Glomerular visceral epithelial cell (primary cell): ENCODE results near the gene VPS33B.
A peak's percentile ranks its signal among the peaks of the same experiment; 100 is the strongest.
"Not testable (repeated sequence)": the region's sequence is repeated elsewhere in the genome, so short reads cannot be mapped to it uniquely, and the experiment has no call there.

Source experiments
- DNase-seq: peaks from one replicate; pipeline ENCODE4 v3.0.0-alpha.2; 2016; ENCODE audit errors: extremely low spot score

Gene VPS33B

GRCh38 chr15:91031796-91032195 lies 9.4 kb upstream of the VPS33B start:
- no peak for DNase-seq

- DNase-seq = no peak
These were observed 5.3 kb upstream of the VPS33B start for GRCh38 chr15:91027677-91028076.

DNA sequence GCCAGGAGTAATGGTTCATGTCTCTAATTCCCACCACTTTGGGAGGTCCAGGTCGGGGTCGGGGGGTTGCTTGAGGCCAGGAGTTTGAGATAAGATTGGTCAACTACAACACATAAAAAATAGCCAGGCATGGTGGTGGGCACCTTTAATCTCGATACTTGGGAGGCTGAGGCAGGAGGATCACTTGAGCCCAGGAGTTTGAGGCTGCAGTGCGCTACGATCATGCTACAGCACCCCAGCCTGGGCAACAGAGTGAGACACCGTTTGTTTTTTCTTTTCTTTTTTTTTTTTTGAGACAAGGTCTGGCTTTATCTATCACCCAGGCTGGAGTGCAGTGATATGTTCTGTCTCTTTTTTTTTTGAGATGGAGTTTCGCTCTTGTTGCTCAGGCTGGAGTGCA lies 1.3 kb upstream of the VPS33B start:
- DNase-seq = no peak

- no peak for DNase-seq
These were observed 387 bp upstream of the VPS33B start for GRCh38 chr15:91022832-91023129.

DNA sequence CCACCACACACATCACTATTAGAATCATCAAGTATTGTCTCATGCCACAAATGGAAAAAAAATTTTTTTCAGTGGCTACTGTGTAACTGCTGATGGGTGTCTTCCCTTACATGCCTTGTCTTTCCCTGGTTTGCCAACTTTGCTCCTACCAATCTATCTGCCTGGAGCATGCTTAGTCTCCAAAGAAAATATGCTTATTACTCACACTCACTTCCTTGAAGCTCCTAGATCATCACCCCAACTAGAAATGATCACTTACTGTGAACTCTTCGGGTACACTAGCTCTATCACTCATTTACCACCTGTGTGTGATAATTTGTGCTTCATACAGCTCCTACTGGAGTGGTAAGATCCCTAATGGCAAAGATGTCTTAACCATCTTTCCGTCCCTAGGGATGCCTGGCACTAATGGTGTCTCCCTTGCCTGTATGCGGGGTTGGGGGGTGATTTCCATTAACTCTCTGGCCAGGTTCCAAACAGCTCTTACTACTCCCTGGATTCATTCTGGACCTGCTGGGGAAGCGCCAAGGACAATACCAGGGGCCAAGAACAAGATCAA lies 799 bp downstream of the VPS33B start:
- peak; percentile 16 for DNase-seq

- no peak for DNase-seq
These were observed 4.2 kb downstream of the VPS33B start for GRCh38 chr15:91018158-91018557.

DNA sequence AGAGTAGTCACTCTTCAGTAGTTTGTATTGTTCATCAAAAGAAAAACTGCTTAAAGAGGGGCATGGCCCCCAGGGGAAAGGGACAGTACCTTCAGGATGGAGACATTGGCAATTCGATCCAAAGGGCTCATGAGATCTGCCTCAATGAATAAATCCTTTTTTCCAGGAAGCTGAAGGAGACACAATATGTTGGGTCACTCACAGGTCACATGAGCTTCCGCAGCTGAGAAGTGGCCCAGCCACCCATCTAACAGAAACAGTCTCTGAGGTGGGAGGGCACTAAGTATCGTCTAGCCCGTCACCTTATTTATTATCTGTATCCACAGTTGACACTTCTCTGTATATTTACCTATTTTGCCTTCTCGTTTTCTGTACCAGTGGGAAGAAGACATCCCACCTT lies 4.7 kb downstream of the VPS33B start:
- DNase-seq = no peak

DNA sequence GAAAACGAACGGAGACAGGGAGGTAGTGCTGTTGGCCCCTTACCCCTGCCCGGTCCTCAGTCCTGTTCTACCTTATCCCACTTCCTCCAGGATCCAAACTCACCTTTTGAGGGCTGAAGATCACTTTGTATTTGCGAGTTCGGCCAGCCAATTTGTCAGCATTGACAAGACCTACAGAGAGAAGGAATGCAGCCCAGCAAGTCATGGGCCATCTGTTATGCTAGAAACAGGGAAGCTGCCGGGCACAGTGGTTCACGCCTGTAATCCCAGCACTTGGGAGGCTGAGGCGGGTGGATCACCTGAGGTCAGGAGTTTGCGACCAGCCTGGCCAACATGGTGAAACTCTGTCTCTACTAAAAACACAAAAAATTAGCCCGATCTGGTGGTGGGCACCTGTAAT lies 8.7 kb downstream of the VPS33B start:
- DNase-seq = not testable (repeated sequence)

DNA sequence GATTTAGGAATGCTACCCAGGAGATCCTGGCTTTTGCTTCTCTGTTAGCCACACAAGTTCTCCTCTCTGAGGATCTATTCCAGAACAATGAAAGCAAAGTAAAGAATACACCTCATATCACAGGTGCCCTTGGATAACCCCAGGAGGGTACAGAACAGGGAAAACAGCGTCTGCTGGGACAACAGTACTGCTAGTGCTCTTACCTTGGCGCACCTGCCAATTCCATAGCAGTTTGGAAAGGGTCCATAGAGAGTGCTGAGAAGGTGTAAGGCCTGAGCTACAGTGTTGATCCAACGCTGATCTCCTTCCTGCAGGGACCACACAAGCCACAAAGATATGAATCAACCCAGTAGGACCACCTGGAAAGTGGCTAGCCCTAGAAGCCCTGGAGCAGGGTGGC lies 15.1 kb downstream of the VPS33B start:
- DNase-seq = no peak

GRCh38 chr15:91001209-91001608 lies 21.2 kb downstream of the VPS33B start:
- no peak for DNase-seq

DNA sequence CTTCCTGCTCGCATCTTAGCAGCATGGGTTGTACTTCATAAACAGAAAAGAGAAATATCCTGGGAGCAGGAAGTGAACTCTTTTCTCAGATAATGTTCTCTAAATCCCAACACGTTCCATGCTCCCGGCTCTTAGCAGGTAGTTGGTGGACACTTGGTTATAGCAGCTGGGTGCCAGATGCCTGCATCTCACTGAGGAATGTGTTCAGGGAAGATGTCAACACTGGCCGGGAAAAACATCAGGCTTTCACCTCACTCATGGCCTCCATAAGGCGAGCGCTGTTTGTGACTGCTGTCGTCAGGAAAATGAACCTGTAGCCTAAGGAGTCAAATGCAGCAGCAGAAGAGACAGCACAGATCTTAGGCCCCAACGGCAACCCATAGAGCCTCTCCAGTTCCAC lies 23.7 kb downstream of the VPS33B start:
- DNase-seq = no peak

DNA sequence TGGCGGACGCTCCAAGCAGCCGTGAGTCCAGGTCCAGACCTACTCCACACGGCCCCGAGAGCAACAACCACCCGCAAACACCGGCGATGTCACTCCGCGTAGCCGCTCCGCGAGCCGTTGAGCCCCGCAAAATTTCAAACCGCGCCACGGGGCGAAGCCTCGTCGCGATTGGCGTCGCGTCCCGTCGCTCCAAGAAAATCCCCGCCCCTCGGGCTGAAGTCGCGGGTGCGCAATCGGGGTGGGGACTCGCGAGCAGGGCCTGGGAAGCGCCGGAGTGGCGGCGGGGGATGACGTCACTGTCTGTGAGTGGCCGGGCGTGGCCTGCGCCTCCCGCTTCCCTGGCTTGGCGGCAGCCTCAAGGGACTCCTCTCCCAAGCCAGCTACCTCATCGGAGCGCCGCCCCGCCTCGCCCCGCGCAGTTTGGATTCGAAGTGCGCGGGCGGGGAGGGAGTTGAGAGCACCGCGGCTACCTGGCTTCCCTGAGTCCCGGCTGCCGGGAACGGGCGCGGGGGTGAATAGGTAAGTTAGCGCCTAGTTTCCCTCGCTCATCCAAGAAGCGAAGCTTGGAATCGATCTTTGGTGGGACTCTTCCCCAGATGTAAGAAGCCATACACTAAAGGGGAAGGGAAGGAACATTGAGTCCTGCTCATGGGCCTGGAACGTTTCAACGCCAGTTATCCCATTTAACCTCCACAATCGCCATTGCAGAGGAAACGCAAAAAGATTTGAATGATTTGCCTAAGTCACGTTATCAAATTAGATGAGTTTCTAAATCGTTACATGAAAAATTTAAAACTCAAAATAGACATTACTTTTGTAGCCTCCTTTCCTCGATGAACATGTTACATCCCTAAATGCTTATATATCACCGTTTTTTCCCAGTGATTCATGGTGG lies 27.7 kb downstream of the VPS33B start, which contains the start of gene PRC1:
PRC1 (minus strand) TSS at position 119 of the 895 bp plus-strand sequence; CDS start at position 1, 118 bp downstream.
- peak; percentile 99 for DNase-seq

DNA sequence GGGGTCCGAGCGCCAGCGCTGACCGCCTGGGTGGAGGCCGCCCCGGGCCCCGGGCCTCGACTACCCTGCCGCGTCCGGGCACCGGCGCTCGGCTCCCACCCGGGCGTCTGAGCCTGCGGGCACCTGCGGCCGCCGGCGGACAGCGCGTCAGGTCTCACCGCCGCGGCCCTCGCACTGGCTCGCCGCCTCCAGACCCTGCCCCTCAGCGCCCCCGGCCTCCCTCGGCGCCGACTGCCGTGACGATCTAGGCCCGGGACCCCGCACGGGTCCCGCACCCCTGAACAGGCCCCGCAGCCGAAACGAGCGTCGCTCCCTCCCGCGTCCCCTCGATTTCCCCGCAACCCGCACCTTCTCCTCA lies 28.4 kb downstream of the VPS33B start:
- no peak for DNase-seq

- no peak for DNase-seq
These were observed 30.7 kb downstream of the VPS33B start for GRCh38 chr15:90991587-90992285.

DNA sequence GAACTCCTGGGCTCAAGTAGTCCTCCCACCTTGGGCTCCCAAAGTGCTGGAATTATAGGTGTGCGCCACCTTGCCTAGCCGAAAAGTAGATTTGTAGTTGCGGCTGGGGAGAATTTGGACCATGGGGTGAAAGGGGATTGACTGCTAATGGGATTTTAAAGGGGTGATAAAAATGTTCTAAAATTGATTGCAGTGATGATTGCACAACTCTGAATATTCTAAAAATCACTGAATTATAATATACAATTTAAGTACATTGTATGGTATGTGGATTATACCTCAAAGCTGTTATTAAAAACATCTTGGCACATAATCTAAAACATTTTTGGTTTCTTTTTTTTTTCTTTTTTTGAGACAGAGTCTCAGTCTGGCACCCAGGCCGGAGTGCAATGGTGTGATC lies 31.9 kb downstream of the VPS33B start:
- no peak for DNase-seq

GRCh38 chr15:90989040-90989768 lies 33.2 kb downstream of the VPS33B start:
- DNase-seq = no peak

- no peak for DNase-seq
These were observed 34.1 kb downstream of the VPS33B start for GRCh38 chr15:90988296-90988695.

GRCh38 chr15:90987561-90988141 lies 34.7 kb downstream of the VPS33B start:
- no peak for DNase-seq

GRCh38 chr15:90986790-90987507 lies 35.4 kb downstream of the VPS33B start:
- no peak for DNase-seq

DNA sequence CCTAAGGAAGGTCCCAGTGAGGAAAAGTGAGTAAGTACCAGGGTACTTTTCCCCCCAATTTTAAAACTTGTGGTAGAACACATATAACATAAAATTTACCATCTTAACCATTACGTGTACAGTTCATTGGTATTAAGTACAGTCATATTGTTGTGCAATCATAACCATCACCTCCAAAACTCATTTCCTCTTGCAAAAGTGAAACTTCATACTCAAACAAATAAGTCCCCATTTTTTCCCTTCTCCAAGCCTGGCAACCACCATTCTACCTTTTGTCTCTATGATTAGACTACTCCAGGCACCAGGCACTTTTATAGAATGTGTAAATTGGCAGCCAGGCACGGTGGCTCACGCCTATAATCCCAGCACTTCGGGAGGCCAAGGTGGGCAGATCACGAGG lies 40.3 kb downstream of the VPS33B start:
- DNase-seq = no peak

- DNase-seq = no peak
These were observed 40.7 kb downstream of the VPS33B start for GRCh38 chr15:90981681-90982080.
